Right renal pelvis (tissue), 4 donors: ENCODE results near the gene SLC5A2. TPM values are rescaled to one million over a fixed set of nuclear protein-coding genes. Genes with fewer than 3 reads are reported as not detected.
"Not testable (repeated sequence)": the region's sequence is repeated elsewhere in the genome, so short reads cannot be mapped to it uniquely, and the experiment has no call there.

Experiments
- DNase-seq, 4 donors: peaks; one replicate each; pipeline ENCODE4 v3.0.0-alpha.2; 2013; ENCODE audit warnings: low read depth in 4 of 4, low spot score in 3 of 4, missing footprints in 1 of 4
- polyA plus RNA-seq, 4 donors: library from polyadenylated mRNA; unstranded; fragments of 120-200 nt; gene quantifications; one replicate each; pipeline ENCODE4 v1.2.1, GENCODE V29; 2013; ENCODE audit not compliant: insufficient read length in 4 of 4

Gene SLC5A2
- polyA plus RNA-seq, 4 donors, result 34.2 to 76.3 (median 46.1) TPM

- DNase-seq, result no peak
Measured at GRCh38 chr16:31491778-31492418, 9.0 kb downstream of the SLC5A2 start.

- DNase-seq, result no peak
Measured at GRCh38 chr16:31493506-31494125, 10.7 kb downstream of the SLC5A2 start.

- DNase-seq, result no peak
Measured at GRCh38 chr16:31496670-31497069, 13.7 kb downstream of the SLC5A2 start.

- no peak for DNase-seq
Measured at GRCh38 chr16:31498493-31498892, 15.6 kb downstream of the SLC5A2 start.

- DNase-seq, result no peak
Measured at GRCh38 chr16:31499928-31500327, 17.0 kb downstream of the SLC5A2 start.

GRCh38 chr16:31501226-31501965 lies 18.5 kb downstream of the SLC5A2 start:
- no peak for DNase-seq

GRCh38 chr16:31501966-31502348 lies 19.0 kb downstream of the SLC5A2 start:
- no peak for DNase-seq

- DNase-seq, result no peak
Measured at GRCh38 chr16:31502981-31503380, 20.1 kb downstream of the SLC5A2 start.

GRCh38 chr16:31503555-31503954 lies 20.6 kb downstream of the SLC5A2 start:
- DNase-seq, result not testable (repeated sequence)

GRCh38 chr16:31504159-31504558 lies 21.2 kb downstream of the SLC5A2 start:
- DNase-seq, result no peak

- no peak for DNase-seq
Measured at GRCh38 chr16:31505483-31505882, 22.6 kb downstream of the SLC5A2 start.

- no peak for DNase-seq
Measured at GRCh38 chr16:31507617-31507928, 24.6 kb downstream of the SLC5A2 start.

GRCh38 chr16:31507929-31508705 lies 25.2 kb downstream of the SLC5A2 start, which contains the start of gene RUSF1:
Gene RUSF1, minus strand, starts transcription at chr16:31508391. Its CDS starts 18 bp downstream, at chr16:31508373.
- peak; percentile 83 to 84 (median 84) for DNase-seq

- no peak for DNase-seq
Measured at GRCh38 chr16:31508706-31509195, 25.8 kb downstream of the SLC5A2 start.

- DNase-seq, result no peak
Measured at GRCh38 chr16:31513126-31513525, 30.2 kb downstream of the SLC5A2 start.

GRCh38 chr16:31513884-31514283 lies 31.0 kb downstream of the SLC5A2 start:
- no peak for DNase-seq

GRCh38 chr16:31517800-31518402 lies 35.0 kb downstream of the SLC5A2 start:
- no peak for DNase-seq

- DNase-seq, result no peak
Measured at GRCh38 chr16:31519759-31520431, 37.0 kb downstream of the SLC5A2 start.

GRCh38 chr16:31521368-31521767 lies 38.4 kb downstream of the SLC5A2 start:
- no peak for DNase-seq

GRCh38 chr16:31522071-31522470 lies 39.1 kb downstream of the SLC5A2 start:
- no peak for DNase-seq
